ENCODE results near the gene HMGXB3.

GRCh38 chr5:150035139-150035895, 34.8 kb downstream of the HMGXB3 start:
- TF ChIP-seq POLR2A (IDR thresholded peaks at IDR 0.05) (no peak), CTCF (IDR thresholded peaks at IDR 0.05) (no peak)
